ENCODE measurements around the gene SURF2.

GRCh38 chr9:133333011-133333410 lies 23.3 kb upstream of the SURF2 start:
- TF ChIP-seq CTCF (IDR thresholded peaks at IDR 0.05) = no peak
- no peak for TF ChIP-seq POLR2A (IDR thresholded peaks at IDR 0.05)

Data from heart left ventricle (tissue), 13 donors.